Measurements from ENCODE around the gene UCHL5. TPM values are rescaled to one million over a fixed set of nuclear protein-coding genes. Genes with fewer than 3 reads are reported as not detected.

UCHL5 gene
- total RNA-seq, 1 experiment from 2014 or later = 42.1 TPM

GRCh38 chr1:192994141-192994540 is 65.0 kb downstream of the UCHL5 start:
- no CpG with 5 or more reads among the region's 7 CpGs for WGBS (ENCODE audit: extremely low coverage, insufficient read length, low lambda C conversion rate)
- DNase-seq = no peak
- H2BK5ac ChIP-seq (ENCODE audit: insufficient read length, low read length) = no peak overlapping the region
- no peak overlapping the region for H2BK15ac ChIP-seq (ENCODE audit: low read depth, low read length)
- H3K4me1 Mint-ChIP-seq = peaks cover 0 to 5% of the 10 kb centered on the region in 2 experiments; a peak in 2 of 4 replicates
- H3K18ac ChIP-seq (ENCODE audit: insufficient read length, low read depth, low read length) = no peak overlapping the region
- H3K4me1 ChIP-seq (ENCODE audit: insufficient read depth, low read length) = no peaks in the 10 kb centered on the region
- H3K27ac Mint-ChIP-seq = no peak overlapping the region
- H3K9me3 Mint-ChIP-seq = peaks cover 9 to 12% of the 10 kb centered on the region in 2 experiments; a peak in 3 of 5 replicates
- H3K27me3 Mint-ChIP-seq (ENCODE audit: low read depth) = no peaks in the 10 kb centered on the region
- no peak overlapping the region for H2AFZ ChIP-seq (ENCODE audit: low read length)
- no peak overlapping the region for H3K14ac ChIP-seq (ENCODE audit: insufficient read depth, low read length)
- no peak overlapping the region for H2AK5ac ChIP-seq (ENCODE audit: insufficient read length, low read length)
- no peak overlapping the region for H3K23ac ChIP-seq (ENCODE audit: insufficient read length, low read depth, low read length)
- H3K4ac ChIP-seq (ENCODE audit: low read depth, low read length) = no peak overlapping the region
- peaks cover 30 to 35% (median 31%) of the 10 kb centered on the region in 3 experiments for H3K36me3 Mint-ChIP-seq (ENCODE audit: insufficient read depth in 1 of 3, low read depth in 3 of 3)
- H4K91ac ChIP-seq (ENCODE audit: insufficient read length, low read depth, low read length) = no peak overlapping the region
- H4K8ac ChIP-seq (replicated peaks; ENCODE audit: insufficient read length, low read depth, low read length) = no peak overlapping the region
- H3K4me2 ChIP-seq (ENCODE audit: insufficient read depth, insufficient read length, low read length) = no peak overlapping the region
- no peaks in the 10 kb centered on the region for H3K27me3 ChIP-seq (ENCODE audit: insufficient read depth, low read length)
- no peak overlapping the region for H2BK12ac ChIP-seq (ENCODE audit: insufficient read length, low read depth, low read length)
- no peaks in the 10 kb centered on the region for H3K23me2 ChIP-seq (ENCODE audit: insufficient read length, low read depth, low read length, poor library complexity, severe bottlenecking)
- H4K5ac ChIP-seq (ENCODE audit: insufficient read length, low read depth, low read length) = no peak overlapping the region
- no peak overlapping the region for H3K9ac ChIP-seq (ENCODE audit: extremely low read depth, insufficient read length, low read length)
- H3K56ac ChIP-seq (ENCODE audit: insufficient read length, low read depth, low read length) = no peak overlapping the region
- H3K9me3 ChIP-seq (ENCODE audit: control insufficient read depth, low read depth, low read length) = no peaks in the 10 kb centered on the region
- no peak overlapping the region for H2BK20ac ChIP-seq (ENCODE audit: low read depth, low read length, poor library complexity, severe bottlenecking)
- H4K20me1 ChIP-seq (ENCODE audit: control insufficient read depth, insufficient read depth, insufficient read length) = no peaks in the 10 kb centered on the region
- no peak overlapping the region for H3T11ph ChIP-seq (ENCODE audit: low read length)
- H3K27ac ChIP-seq (ENCODE audit: insufficient read length, low read depth, low read length) = no peak overlapping the region
- H3K4me3 Mint-ChIP-seq = no peak overlapping the region
- no peaks in the 10 kb centered on the region for H3K79me2 ChIP-seq (ENCODE audit: insufficient read depth, low read length)
- H2BK120ac ChIP-seq (ENCODE audit: low read depth, low read length, poor library complexity, severe bottlenecking) = no peak overlapping the region
- H3K79me1 ChIP-seq (ENCODE audit: insufficient read depth, low read depth, low read length, poor library complexity, severe bottlenecking) = no peaks in the 10 kb centered on the region
- TF ChIP-seq CTCF (conservative IDR thresholded peaks at IDR 0.05) = no peak

Data from H9 (cell line).